Osteocyte (in vitro differentiated cells): Measurements from ENCODE around the gene WNT3A. TPM values are rescaled to one million over a fixed set of nuclear protein-coding genes. Genes with fewer than 3 reads are reported as not detected.

Experiments used
- DNase-seq: peaks from one replicate; pipeline ENCODE4 v3.0.0; 2021; ENCODE audit warnings: mixed read lengths; ENCODE audit not compliant: unreplicated experiment; ENCODE audit errors: extremely low spot score
- H3K27ac Mint-ChIP-seq: one replicate; pipeline ENCODE4 v1.8.0; 2021; ENCODE audit warnings: mild to moderate bottlenecking, mixed read lengths; ENCODE audit not compliant: unreplicated experiment
- H3K27me3 Mint-ChIP-seq: one replicate; pipeline ENCODE4 v1.8.0; 2021; ENCODE audit warnings: mixed read lengths; ENCODE audit not compliant: unreplicated experiment
- H3K36me3 Mint-ChIP-seq: one replicate; pipeline ENCODE4 v1.8.0; 2021; ENCODE audit warnings: mixed read lengths; ENCODE audit not compliant: unreplicated experiment
- H3K4me1 Mint-ChIP-seq: one replicate; pipeline ENCODE4 v1.8.0; 2021; ENCODE audit warnings: mixed read lengths; ENCODE audit not compliant: unreplicated experiment
- H3K4me3 Mint-ChIP-seq: one replicate; pipeline ENCODE4 v1.8.0; 2021; ENCODE audit warnings: mild to moderate bottlenecking, moderate library complexity, mixed read lengths; ENCODE audit not compliant: unreplicated experiment
- H3K9me3 Mint-ChIP-seq: one replicate; pipeline ENCODE4 v1.8.0; 2021; ENCODE audit warnings: mixed read lengths; ENCODE audit not compliant: unreplicated experiment
- total RNA-seq: library from RNA; stranded (reverse); gene quantifications from 2 replicates; pipeline ENCODE4 v1.2.1, GENCODE V29; 2021
- TF ChIP-seq, protein P1 (sequence below): fragments of 200-600 bp; sonication (generic); IDR thresholded peaks from 2 replicates; pipeline ENCODE4 v1.5.0; 2021; ENCODE audit warnings: antibody characterized with exemption, mild to moderate bottlenecking, moderate library complexity

WNT3A gene
- total RNA-seq, 1 donor from 2014 or later: not detected

DNA sequence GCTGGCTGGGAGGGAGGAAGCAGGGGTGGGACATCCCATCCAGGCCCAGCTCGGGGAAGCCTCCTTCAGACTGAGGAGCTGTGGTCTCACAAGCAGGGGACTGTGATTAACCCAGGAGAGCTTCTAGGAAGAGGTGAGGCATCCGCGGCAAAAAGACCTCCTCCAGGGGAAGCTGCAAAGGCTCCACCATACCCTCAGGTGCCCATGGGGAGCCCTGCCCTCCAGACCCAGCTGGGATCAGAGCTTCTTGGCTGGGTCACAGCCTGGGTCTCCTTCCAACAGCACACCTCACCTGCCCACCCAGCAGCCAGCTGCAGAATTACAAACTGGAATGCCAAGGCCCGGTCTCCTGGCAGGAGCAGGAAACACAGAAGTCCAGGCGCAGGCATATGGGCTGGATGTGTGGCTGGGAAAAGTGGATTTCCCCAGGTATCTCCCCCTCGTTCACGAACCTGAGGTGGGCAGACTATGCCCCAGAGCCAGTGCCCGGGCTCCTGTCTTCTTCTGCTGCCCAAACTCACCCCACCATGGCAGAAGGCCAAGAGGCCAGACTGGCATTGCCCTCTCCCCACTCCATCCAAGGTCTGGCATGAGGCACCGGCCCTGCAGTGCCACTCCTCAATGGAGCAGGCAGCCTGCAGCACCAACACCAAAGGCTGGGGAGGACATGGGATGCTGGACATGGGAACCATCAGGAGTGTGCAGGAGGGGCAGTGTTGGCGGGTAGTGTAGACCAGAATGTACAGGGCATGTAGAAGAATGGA is 60.3 kb downstream of the WNT3A start:
- no peaks in the 10 kb centered on the region for H3K4me1 Mint-ChIP-seq
- TF ChIP-seq, protein P1, sequence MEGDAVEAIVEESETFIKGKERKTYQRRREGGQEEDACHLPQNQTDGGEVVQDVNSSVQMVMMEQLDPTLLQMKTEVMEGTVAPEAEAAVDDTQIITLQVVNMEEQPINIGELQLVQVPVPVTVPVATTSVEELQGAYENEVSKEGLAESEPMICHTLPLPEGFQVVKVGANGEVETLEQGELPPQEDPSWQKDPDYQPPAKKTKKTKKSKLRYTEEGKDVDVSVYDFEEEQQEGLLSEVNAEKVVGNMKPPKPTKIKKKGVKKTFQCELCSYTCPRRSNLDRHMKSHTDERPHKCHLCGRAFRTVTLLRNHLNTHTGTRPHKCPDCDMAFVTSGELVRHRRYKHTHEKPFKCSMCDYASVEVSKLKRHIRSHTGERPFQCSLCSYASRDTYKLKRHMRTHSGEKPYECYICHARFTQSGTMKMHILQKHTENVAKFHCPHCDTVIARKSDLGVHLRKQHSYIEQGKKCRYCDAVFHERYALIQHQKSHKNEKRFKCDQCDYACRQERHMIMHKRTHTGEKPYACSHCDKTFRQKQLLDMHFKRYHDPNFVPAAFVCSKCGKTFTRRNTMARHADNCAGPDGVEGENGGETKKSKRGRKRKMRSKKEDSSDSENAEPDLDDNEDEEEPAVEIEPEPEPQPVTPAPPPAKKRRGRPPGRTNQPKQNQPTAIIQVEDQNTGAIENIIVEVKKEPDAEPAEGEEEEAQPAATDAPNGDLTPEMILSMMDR: no peak
- no peak overlapping the region for H3K4me3 Mint-ChIP-seq
- H3K27me3 Mint-ChIP-seq: peaks cover 16% of the 10 kb centered on the region
- H3K9me3 Mint-ChIP-seq: no peaks in the 10 kb centered on the region
- no peak overlapping the region for H3K27ac Mint-ChIP-seq
- DNase-seq: no peak
- H3K36me3 Mint-ChIP-seq: no peaks in the 10 kb centered on the region

DNA sequence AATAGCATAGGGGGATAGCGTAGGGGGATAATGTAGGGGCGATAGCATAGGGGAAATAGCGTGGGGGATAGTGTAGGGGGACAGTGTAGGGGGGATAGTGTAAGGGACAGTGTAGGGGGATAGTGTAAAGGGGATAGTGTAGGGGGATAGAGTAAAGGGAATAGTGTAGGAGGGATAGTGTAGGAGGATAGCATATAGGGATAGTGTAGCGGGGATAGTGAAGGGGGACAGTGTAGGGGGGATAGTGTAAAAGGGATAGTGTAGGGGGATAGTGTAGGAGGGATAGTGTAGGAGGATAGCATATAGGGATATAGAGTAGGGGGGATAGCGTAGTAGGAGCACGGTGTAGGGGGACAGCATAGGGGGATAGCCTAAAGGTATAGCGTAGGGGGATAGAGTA is 61.6 kb downstream of the WNT3A start:
- TF ChIP-seq, protein P1: no peak
- no peaks in the 10 kb centered on the region for H3K9me3 Mint-ChIP-seq

DNA sequence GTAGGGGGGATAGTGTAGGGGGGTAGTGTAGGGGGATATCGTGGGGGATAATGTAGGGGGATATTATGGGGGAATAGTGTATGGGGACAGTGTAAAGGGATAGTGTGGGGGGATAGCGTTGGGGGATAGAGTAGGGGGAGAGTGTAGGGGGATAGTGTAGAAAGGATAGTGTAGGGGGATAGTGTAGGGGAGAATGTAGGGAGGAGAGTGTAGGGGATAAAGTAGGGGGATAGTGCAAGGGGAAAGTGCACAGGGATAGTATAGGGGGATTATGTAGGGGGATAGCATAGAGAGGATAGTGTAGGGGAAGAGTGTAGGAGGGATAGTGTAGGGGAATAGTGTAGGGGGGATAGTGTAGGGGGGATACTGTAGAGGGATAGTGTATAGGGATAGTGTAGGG is 63.4 kb downstream of the WNT3A start:
- no peak overlapping the region for H3K4me3 Mint-ChIP-seq
- peaks cover 16% of the 10 kb centered on the region for H3K27me3 Mint-ChIP-seq
- no peak for DNase-seq
- no peak overlapping the region for H3K27ac Mint-ChIP-seq
- H3K4me1 Mint-ChIP-seq: no peaks in the 10 kb centered on the region
- TF ChIP-seq, protein P1: no peak
- no peaks in the 10 kb centered on the region for H3K9me3 Mint-ChIP-seq
- H3K36me3 Mint-ChIP-seq: no peaks in the 10 kb centered on the region

More for the DNA sequence above, 61.6 kb downstream of the WNT3A start:
- H3K36me3 Mint-ChIP-seq: no peaks in the 10 kb centered on the region
- H3K27me3 Mint-ChIP-seq: peaks cover 16% of the 10 kb centered on the region
- no peaks in the 10 kb centered on the region for H3K4me1 Mint-ChIP-seq
- no peak overlapping the region for H3K27ac Mint-ChIP-seq
- DNase-seq: no peak
- no peak overlapping the region for H3K4me3 Mint-ChIP-seq

DNA sequence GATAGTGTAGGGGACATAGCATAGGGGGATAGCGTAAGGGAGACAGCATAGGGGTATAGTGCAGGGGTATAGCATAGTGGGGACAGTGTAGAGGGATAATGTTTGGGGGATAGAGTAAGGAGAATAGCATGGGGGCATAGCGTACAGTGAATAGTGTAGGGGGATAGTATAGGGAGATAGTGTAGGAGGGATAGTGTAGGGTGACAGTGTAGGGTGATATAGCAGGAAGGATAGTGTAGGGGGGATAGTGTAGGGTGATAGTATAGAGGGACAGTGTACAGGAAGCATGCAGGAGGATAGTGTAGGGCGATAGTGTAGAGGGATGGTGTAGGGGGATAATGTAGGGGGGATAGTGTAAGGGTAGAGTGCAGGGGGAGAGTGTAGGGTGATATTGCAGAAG is 64.1 kb downstream of the WNT3A start:
- no peak for DNase-seq
- H3K9me3 Mint-ChIP-seq: no peaks in the 10 kb centered on the region

More for the DNA sequence above, 64.1 kb downstream of the WNT3A start:
- Mint-ChIP-seq H3K4me3 (no peak overlapping the region), H3K36me3 (no peaks in the 10 kb centered on the region), H3K4me1 (no peaks in the 10 kb centered on the region), H3K27me3 (peaks cover 16% of the 10 kb centered on the region), H3K27ac (no peak overlapping the region)
- TF ChIP-seq, protein P1: no peak
